HG03045 (cell line): ENCODE results near the gene SPAG16.

ENCODE experiments used
- ATAC-seq: cut with Tn5 transposase; IDR thresholded peaks from one replicate; pipeline ENCODE4 v1.9.1; 2021; ENCODE audit warnings: mild to moderate bottlenecking, moderate library complexity; ENCODE audit not compliant: unreplicated experiment

The SPAG16 gene

DNA sequence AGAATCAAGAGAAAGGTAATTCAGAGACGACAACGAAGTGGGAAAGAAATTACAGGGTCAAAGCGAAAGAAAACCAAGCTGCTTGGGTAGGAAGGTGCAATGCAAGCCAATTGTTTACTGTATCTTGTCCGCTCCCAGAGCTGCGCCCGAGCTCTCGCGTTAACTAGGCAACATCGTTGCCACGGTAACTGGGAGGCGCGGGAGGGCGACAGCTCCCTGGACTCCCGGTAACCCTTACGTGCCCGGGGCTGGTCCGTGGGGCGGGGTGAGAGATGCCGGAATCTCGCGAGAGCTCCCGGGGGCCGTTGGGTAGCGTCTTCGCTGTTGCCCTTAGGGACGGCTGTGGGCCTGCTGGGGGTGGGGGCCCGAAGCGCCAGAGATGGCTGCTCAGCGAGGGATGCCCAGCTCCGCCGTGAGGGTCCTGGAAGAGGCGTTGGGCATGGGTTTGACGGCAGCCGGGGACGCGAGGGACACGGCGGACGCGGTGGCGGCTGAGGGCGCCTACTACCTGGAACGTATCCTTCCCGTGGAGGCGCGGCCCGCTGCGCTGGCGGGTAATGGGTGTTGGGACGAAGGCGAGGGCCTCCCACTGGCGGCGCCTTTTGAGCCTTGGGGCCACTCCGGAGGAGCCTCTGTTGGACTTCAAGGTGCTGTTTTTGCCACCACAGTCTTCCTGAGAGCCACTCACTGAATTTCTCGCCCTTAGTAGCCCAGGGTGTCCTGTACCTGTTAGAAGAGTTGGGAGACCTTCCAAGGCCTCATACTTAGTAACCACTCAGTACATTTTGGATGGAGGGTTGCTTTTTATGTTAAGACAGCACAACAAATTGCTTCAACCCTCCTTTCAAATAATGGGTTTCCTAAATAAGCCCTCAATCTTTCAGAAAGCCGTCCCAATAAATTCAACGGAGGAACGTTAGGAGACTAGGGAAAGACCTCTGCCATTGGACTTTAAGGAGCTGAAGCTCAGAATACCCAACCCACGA lies at the start of gene SPAG16:
Gene SPAG16 (plus strand): TSS at position 360 of the 986 bp plus-strand sequence.
- ATAC-seq, result peak; percentile 99

DNA sequence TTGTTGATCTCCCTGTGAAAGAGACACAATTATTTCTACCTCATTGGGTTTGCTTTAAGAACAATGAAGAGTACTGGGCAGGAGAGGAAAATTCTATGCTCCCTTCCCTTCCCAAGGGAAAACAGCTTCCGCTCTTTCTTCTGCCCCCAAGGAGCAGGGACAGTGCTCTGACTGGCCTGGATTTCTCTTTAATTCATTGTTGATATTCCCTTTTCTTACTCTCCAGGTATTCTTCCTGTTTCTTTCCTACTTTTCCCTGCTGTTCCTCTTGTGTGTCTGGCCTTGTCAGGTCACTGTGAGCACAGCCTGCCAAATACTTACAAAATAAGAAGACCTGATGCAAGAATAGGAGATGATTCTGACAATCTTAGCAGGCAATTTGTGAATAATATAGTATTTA lies 49.6 kb upstream of the SPAG16 start:
- no peak for ATAC-seq

DNA sequence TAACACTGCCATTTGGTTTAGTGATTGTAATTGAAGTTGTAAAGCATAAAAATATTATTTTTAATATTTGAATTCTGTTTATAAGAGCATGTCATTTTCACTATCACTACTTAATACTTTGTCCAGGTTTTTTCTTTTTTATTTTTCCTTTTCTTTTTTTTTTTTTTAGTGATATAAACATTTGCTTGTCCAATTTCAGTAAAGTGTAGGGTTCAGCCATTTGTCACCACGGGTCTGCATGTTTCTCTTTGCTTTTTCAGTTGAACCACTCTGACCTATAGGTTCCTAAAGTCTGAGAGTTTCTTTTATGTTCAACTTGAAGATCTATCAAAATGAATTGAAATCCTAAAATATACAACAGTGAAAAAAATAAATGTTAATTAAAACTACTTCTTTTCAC lies 48.5 kb upstream of the SPAG16 start:
- no peak for ATAC-seq

DNA sequence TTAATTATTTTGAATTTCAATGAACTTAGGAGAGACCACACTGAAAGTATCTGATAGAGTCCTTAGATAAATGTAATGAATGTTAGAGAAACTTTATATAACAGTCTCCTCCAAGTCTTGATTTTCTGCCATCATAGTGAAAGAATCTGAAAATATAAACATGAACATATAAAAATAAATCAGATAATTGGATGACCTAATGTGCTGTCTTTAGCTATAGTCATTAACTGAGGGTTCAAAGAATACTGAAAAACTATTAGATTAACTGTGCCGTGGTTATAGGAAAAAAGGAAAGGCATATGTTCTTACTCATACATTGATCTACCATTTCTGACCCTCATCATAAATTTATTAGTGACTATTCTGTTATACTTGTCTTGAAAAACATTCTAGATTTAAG lies 47.0 kb upstream of the SPAG16 start:
- no peak for ATAC-seq

DNA sequence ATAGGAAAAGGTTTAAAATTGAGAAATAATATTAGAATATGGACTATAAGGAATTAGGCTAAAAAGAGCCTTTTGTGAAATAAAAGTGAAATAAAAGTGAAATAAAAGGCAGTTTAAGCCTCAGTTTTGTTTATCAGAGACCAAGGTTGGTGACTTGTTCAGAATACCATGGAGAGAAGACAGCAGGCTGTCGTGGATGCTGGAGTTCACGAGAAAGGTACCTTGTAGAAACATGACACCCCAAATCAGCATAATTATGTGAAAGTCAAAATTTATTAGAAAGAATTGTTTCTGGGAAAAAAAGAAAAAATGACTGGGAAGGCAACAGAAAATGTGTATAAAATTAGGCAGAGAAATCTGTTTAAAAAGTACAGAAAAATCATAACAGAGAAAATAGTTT lies 46.5 kb upstream of the SPAG16 start:
- no peak for ATAC-seq

DNA sequence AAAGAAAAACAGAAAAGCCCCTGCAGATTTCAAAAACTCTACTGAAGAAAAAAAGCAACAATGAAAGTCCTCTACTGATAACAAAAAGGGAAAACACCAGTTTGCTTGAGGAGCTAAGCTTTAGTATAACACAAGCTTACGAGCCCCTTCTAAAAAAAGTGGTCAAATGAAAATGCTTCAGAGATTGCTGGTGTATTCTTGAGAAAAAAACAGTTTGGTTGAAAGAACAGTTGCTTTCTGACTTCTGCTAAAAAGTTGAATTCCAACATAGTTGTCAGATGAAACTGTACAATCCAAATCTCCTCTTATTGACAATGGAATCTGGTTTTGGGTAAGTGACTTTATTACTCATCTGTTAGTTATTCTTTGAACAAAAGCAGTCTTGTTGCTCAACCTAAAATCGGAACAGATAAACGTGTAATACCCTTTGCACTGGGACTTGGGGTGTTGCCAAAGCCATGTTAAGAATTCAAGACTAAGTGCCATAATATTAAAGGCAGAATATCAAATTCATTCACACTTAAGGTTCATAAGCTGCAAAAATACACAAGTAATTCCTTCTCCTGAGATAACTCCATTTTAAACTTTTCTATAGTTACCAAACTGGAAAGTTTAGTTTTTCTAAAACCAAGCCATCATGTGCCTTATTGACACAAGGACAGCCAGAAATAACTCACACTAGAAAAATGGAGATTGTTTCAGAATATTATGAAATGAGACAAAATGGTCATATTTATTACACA lies 45.3 kb upstream of the SPAG16 start:
- no peak for ATAC-seq

DNA sequence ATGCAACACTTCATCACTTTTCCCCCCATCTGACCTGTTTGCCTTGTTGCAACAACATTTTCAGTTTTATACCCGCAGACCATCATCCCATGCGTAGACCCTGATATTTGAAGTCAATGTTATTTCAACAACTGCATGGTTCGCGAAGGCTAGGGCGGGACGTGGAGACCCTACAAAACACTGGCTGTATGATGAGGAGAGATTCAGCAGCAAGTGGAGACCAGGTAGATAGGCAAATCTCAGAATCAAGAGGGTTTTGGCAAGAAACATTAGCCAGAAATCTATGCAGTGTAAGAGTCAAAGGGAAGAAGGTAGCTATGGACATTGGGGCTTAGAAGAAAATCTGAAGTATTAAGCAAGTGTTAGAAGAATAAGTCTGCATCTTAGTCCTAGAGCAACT lies 42.4 kb upstream of the SPAG16 start:
- no peak for ATAC-seq

DNA sequence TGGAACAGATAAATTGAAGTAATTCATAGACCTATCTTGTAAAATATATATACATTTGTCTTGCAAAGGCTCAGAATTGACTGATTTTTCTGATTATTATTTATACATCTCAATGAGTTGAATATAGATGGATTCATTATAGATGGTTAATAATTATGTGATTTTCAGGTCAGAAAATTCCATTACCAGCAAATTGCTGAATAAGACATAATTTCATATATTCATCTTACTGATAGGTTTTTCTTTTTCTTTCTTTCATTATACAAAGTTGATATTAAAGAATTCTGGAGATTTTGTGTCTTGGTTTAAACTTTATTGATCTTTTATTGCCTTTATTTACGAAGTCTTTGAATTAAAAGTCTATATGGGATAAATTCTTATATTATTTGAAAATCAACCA lies 41.6 kb upstream of the SPAG16 start:
- no peak for ATAC-seq

DNA sequence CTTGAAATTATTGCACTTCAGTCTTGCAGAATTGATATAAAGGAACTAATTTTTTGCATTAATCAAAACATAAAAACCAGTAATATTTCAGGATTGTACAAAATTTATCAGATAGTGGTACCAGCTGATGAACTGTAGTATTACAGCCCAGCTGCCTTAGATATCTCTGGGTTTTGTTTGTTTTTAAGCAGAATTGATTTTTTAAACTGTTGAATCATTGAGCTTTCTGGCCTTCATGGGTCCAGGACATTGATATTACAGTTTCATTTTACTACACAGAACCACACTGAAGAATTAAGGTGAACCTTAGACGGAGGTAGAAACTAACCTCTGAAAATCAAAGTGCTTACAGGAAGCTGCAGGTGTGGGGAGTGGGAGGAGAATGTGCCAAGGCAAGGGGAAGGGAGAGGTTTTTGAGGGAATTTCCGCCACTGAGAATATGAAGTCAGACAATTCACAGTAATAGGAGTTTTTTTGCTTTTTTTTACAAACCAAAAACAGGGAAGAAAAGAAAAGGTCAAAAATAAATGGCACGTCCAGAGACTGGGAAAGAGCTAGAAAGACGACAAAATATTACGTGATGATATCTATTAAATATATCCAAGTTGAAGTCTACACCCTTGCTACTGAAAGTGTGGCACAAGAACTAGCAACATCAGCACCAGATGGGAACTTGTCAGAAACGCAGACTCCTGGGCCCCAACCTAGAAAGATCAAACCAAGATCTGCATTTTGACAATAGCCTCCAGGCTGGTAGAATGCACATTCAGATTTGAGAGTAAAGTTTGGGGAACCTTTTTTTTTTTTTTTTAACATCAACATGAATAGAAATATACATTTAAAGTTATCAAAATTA lies 40.8 kb upstream of the SPAG16 start:
- no peak for ATAC-seq

DNA sequence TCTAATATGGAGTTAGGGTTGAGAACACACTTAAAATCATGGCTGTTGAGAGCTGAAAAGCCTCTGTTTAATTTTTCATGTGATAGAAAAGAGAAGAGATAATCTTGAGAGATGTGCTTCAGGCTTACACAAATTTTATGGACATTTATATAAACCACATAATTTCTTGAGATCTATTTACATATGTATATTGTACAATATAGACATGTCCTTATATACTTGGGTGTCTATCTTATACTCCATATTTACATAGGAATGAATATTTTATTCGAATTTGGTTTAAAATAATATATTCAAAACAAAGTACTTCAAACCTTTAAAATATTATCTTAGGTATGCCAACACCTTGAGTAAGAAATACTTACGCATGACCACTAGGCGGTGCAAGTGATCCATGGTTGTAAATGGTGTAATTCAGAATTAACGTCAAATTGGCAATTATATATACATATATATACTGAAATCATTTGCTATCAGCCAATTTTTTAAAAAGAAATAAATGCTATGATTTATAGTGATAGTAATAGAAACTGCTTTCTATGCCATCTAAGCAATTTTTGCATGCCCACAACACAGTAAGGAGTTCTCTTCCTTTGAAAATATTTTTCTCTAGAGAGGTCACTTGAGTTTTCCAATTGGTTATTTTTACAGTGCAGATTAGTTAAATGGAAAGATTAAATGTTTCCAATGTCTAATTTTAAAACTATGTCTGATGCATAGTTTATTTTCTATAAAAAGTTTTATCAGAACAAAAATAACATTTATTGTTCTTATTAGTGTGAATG lies 37.6 kb upstream of the SPAG16 start:
- ATAC-seq, result no peak

DNA sequence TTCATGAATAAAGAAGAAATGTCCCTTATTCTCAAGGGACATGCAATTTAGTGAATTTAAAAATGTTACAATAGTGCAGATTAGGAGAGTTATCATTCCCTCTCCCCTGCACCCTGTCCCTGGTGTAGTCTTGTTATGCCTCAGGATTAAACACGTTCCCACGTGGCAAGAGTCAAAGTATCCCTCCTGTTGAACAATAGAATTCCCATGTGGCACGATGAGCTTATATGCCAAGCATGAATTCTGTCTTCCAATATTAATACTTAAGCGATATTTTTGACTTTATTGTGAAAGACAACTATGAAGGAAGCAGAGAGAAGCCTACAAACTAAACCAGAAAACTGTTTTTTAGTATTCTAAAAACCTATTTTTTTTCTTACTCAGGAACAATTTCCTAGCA lies 36.7 kb upstream of the SPAG16 start:
- no peak for ATAC-seq

DNA sequence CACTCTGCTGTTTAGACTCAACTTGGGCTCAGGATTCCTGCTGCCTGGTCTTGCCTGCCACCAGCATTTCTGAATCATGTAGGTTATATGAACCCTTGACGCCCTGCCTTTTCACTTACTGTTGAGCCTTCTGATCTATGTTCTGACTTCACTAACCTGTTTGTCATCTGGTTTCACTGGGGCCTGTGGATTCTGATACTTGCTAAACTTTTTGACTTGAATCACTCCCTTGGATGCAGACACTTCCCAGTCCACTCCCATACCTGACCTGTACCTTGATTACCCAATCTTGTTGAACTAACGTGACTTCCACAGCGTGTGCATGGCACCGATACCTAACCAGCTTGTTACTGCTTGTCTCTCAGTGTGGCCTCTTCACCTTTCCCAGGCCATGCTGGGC lies 35.6 kb upstream of the SPAG16 start:
- no peak for ATAC-seq

DNA sequence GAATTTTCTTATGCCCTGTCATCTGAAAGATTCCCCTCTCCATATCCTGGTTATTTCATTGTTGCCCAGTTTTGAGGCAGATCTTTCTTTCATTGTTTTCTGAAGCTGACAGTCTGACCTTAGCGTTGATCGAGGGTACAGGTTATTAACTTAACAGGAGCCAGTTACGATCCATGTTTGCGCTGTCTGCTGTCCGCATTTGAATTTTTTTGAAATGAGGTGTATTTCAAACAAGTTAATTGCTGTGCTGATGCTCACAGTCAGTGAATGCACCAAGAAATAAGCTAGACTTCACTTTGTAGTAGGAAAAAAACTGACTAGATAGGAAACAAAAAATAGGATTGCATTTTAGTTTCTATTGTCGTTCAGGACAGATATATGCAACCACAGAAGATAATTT lies 34.8 kb upstream of the SPAG16 start:
- ATAC-seq, result no peak

DNA sequence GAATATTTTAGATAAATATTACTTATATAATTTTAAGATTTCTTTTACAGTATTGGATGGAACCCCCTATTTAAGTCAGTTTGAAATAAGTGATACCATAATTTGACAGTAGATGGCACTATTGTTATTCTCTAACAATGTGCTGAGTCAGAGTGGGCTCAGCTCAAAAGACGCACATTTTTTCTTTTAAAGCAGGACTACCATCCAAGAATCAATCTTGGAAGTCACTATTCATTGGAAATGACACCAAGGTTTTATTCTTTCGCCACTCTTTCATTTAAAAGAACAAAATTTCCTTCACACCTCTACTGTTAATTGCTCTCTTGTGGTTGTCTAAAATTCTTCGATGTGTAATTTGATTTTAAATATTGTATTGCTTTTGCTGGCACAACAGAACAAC lies 32.6 kb upstream of the SPAG16 start:
- peak; percentile 71 for ATAC-seq

DNA sequence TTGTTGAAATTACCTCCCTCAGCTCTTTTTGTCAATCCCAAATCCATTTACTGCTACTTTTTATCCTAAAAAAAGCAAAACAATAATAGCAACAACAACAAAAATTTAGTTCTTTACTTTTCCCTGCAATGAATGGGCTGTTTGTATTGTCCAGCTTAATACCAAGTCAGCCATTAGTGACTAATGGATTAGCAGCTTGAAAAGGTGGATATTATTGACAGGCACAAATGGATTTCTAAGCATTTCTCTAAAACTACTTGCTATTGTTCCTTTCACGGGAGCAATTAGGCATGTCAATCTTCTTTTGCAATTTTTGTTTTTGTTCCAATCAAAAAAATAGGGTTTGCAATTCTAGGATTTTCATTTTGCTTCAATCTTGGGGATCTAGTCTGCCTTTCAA lies 32.1 kb upstream of the SPAG16 start:
- ATAC-seq, result no peak

DNA sequence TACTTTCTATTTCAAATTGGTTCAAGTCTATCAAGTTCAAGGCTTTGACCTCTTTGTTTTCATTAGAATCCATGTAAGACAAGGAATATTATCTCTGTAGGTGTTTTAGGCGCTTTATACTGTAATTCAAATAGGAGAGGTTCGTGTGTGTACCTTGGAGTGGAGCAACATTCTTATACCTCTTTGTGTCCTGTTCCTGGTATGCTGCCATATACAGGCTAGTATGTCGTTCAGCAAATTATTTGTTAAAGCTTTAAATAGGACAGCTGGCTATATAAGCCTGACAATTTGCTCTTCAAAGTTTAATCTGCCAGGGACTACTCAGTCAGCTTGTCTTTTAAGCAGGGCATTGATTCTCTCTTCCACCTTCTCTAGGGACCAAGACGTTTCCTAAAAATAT lies 31.1 kb upstream of the SPAG16 start:
- no peak for ATAC-seq

DNA sequence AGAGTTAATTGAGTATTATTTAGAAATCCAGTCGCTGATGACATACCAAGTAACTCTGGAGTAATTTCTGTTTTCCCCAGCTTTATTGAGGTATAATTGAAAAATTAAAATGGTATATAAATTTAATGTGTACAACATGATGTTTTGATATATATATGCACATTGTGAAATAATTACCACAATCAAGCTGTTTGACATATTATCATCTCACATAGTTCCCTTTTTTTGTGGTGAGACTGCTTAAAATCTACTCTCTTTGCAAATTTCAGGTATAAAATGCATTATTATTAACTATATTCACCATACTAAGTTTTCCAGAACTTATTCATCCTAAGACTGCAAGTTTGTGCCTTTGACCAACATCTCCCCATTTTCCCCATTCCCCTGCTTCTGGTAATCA lies 25.0 kb upstream of the SPAG16 start:
- ATAC-seq, result no peak

DNA sequence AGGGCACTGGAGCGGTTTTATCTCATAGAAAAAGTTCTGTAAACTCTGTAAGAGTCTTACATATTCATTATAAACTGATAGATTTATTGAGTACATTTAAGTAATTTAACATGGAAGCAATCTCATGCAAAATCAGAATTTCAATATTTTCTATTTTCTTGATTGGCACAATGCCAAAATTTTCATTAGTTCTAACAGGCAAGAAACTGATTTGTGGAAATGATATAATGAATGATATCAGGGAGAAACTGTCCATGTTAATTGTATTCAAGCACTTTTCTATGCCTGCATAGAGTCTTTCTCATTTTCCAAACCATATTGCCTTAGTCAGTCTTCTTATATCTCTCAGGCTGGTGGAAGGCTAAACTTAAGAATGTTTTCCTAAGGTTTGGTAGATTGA lies 23.0 kb upstream of the SPAG16 start:
- no peak for ATAC-seq

DNA sequence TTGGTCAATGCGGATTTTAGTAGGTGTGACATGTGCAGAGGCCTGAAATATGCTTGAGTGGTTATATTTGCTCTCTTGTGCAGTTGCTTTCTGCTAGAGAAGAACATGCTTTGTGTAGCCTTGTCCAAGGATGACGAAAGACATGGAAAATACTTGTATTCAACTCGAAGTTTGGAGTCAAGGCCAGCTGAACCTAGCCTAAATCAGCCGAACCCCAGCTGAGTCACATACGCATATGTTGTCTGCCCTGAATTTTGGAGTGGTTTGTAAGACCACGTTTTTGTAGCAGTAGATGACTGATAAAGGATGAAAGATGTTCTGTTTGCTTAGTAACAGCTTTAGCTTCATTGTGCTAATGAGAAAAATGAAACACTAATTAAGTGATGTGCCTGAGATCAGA lies 22.5 kb upstream of the SPAG16 start:
- no peak for ATAC-seq

DNA sequence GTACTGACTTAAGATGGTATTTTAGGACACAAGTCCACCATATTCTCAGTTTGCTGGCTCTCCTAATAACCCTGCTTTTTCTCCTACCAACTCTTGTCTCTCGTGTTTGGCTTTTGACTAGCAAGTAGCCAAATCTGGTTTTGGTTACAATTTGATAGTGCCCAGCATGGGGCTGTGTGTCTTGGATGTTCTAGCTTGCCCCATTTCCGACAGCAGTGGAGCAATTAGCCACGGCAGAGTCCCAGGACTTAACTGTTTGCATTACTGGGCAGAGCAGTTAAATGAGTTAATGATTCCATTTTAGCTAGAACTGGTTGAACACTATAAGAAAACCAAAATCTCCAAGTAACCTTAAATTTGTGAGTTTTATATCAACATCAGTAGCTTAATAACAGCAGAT lies 18.6 kb upstream of the SPAG16 start:
- ATAC-seq, result no peak
